ENCODE data around the gene TEX35.

Gene TEX35

GRCh38 chr1:178521241-178521640 is 8.3 kb downstream of the TEX35 start:
- DNase-seq: no peak

GRCh38 chr1:178527117-178527516 is 14.2 kb downstream of the TEX35 start:
- DNase-seq: no peak

GRCh38 chr1:178528228-178528952 is 15.5 kb downstream of the TEX35 start:
- DNase-seq: no peak

GRCh38 chr1:178528953-178529335 is 16.0 kb downstream of the TEX35 start:
- DNase-seq: no peak

GRCh38 chr1:178529364-178530036 is 16.6 kb downstream of the TEX35 start:
- no peak for DNase-seq

GRCh38 chr1:178530037-178530402 is 17.1 kb downstream of the TEX35 start:
- peak; percentile 73 for DNase-seq

GRCh38 chr1:178530502-178530901 is 17.6 kb downstream of the TEX35 start:
- no peak for DNase-seq

- no peak for DNase-seq
Measured at GRCh38 chr1:178531887-178532286, 19.0 kb downstream of the TEX35 start.

- peak; percentile 74 for DNase-seq
Measured at GRCh38 chr1:178532392-178532791, 19.5 kb downstream of the TEX35 start.

- no peak for DNase-seq
Measured at GRCh38 chr1:178533121-178533946, 20.4 kb downstream of the TEX35 start.

- DNase-seq: no peak
Measured at GRCh38 chr1:178534137-178534868, 21.4 kb downstream of the TEX35 start.

- DNase-seq: no peak
Measured at GRCh38 chr1:178536329-178536728, 23.4 kb downstream of the TEX35 start.

GRCh38 chr1:178536844-178537371 is 24.0 kb downstream of the TEX35 start:
- DNase-seq: peak; percentile 96

GRCh38 chr1:178537382-178538090 is 24.6 kb downstream of the TEX35 start:
- no peak for DNase-seq

- DNase-seq: peak; percentile 88
Measured at GRCh38 chr1:178538192-178538916, 25.4 kb downstream of the TEX35 start.

- DNase-seq: no peak
Measured at GRCh38 chr1:178539291-178539690, 26.4 kb downstream of the TEX35 start.

GRCh38 chr1:178540204-178540603 is 27.3 kb downstream of the TEX35 start:
- no peak for DNase-seq

GRCh38 chr1:178540646-178541045 is 27.7 kb downstream of the TEX35 start:
- peak; percentile 87 for DNase-seq

- no peak for DNase-seq
Measured at GRCh38 chr1:178541379-178541778, 28.5 kb downstream of the TEX35 start.

- no peak for DNase-seq
Measured at GRCh38 chr1:178541829-178542553, 29.1 kb downstream of the TEX35 start.
